ENCODE results near the gene REP15.
"Not testable (repeated sequence)": the region's sequence is repeated elsewhere in the genome, so short reads cannot be mapped to it uniquely, and the experiment has no call there.

DNA sequence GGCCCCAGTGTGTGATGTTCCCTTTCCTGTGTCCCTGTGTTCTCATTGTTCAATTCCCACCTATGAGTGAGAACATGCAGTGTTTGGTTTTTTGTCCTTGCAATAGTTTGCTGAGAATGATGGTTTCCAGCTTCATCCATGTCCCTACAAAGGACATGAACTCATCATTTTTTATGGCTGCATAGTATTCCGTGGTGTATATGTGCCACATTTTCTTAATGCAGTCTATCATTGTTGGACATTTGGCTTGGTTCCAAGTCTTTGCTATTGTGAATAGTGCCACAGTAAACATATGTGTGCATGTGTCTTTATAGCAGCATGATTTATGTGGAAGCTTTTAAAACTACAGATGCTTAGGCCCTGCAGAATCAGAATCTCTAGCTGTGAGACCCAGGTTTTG lies 49.5 kb downstream of the REP15 start:
- TF ChIP-seq, protein P1, sequence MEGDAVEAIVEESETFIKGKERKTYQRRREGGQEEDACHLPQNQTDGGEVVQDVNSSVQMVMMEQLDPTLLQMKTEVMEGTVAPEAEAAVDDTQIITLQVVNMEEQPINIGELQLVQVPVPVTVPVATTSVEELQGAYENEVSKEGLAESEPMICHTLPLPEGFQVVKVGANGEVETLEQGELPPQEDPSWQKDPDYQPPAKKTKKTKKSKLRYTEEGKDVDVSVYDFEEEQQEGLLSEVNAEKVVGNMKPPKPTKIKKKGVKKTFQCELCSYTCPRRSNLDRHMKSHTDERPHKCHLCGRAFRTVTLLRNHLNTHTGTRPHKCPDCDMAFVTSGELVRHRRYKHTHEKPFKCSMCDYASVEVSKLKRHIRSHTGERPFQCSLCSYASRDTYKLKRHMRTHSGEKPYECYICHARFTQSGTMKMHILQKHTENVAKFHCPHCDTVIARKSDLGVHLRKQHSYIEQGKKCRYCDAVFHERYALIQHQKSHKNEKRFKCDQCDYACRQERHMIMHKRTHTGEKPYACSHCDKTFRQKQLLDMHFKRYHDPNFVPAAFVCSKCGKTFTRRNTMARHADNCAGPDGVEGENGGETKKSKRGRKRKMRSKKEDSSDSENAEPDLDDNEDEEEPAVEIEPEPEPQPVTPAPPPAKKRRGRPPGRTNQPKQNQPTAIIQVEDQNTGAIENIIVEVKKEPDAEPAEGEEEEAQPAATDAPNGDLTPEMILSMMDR (conservative IDR thresholded peaks at IDR 0.05 in 1 of 2, IDR thresholded peaks at IDR 0.05 in 1 of 2; ENCODE audit: low read depth in 1 of 2, low read length in 2 of 2): not testable (repeated sequence)
- TF ChIP-seq EZH2 (IDR thresholded peaks at IDR 0.05; ENCODE audit: low read length, missing control alignments): not testable (repeated sequence)

All from fibroblast of lung (primary cell).